SK-N-SH (cell line): ENCODE results near the gene C22orf15.

ENCODE experiments used
- POLR2AphosphoS5 ChIP-seq: IDR thresholded peaks from 2 replicates; pipeline ENCODE4 v1.6.1; 2012; ENCODE audit warnings: low read depth, low read length
- TF ChIP-seq, protein P1 (sequence below): IDR thresholded peaks from 2 replicates; pipeline ENCODE4 v1.6.1; 2012; ENCODE audit warnings: mild to moderate bottlenecking, low read depth, low read length, moderate library complexity

DNA sequence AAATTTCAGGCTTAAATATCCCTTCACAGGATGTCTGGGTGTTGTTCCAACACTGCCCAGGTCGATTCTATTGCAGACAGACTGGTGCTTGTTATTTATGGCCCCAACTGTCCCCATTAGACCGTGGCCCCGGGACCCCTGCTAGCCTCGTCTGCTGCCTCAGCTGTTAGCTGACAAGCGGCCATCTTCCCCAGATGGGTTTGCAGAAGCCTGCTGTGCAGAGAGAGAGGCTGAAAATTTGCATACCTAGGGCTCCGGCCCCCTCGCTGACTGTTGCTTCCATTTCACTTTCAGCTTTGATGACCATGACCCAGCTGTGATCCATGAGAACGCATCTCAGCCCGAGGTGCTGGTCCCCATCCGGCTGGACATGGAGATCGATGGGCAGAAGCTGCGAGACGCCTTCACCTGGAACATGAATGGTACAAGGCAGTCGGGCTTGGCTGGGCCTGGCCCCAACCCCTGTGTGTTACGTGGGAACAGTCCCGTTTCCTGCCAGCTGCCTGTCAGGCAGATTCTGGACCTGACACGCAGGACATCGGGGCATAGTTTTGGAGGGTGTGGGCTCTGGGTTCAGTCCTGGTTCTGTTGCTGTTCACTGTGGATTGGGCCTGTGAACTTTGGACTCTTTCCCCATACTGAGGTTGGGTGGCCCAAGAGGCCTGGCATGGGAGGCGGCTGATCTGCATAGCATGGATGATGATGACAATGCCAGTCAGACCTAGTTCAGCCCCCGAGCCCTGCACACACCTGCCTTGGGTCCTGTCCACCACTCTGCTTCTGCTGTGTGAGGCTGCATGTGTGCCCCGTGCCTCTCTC is 40.4 kb downstream of the C22orf15 start:
- TF ChIP-seq, protein P1, sequence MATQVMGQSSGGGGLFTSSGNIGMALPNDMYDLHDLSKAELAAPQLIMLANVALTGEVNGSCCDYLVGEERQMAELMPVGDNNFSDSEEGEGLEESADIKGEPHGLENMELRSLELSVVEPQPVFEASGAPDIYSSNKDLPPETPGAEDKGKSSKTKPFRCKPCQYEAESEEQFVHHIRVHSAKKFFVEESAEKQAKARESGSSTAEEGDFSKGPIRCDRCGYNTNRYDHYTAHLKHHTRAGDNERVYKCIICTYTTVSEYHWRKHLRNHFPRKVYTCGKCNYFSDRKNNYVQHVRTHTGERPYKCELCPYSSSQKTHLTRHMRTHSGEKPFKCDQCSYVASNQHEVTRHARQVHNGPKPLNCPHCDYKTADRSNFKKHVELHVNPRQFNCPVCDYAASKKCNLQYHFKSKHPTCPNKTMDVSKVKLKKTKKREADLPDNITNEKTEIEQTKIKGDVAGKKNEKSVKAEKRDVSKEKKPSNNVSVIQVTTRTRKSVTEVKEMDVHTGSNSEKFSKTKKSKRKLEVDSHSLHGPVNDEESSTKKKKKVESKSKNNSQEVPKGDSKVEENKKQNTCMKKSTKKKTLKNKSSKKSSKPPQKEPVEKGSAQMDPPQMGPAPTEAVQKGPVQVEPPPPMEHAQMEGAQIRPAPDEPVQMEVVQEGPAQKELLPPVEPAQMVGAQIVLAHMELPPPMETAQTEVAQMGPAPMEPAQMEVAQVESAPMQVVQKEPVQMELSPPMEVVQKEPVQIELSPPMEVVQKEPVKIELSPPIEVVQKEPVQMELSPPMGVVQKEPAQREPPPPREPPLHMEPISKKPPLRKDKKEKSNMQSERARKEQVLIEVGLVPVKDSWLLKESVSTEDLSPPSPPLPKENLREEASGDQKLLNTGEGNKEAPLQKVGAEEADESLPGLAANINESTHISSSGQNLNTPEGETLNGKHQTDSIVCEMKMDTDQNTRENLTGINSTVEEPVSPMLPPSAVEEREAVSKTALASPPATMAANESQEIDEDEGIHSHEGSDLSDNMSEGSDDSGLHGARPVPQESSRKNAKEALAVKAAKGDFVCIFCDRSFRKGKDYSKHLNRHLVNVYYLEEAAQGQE, result no peak
- TF ChIP-seq POLR2AphosphoS5, result no peak
